Gastroesophageal sphincter (tissue), 4 donors: ENCODE data around the gene HIVEP3. TPM values are rescaled to one million over a fixed set of nuclear protein-coding genes. Genes with fewer than 3 reads are reported as not detected.

ENCODE experiments used
- ATAC-seq: fragments of 150-250 bp; one replicate; pipeline ENCODE4 v1.9.1; 2016; ENCODE audit warnings: mild to moderate bottlenecking, moderate library complexity
- H3K27ac ChIP-seq, 4 donors: fragments of 200-600 bp; sonication (generic) in 3 of 4; 1 replicate in 3 of 4; 2 replicates in 1 of 4; pipeline ENCODE4 v1.5.1; 2016 to 2019
- H3K27me3 ChIP-seq: fragments of 200-600 bp; sonication (generic); one replicate; pipeline ENCODE4 v1.5.1; 2019
- H3K36me3 ChIP-seq, 2 donors: fragments of 200-600 bp; sonication (generic); one replicate each; pipeline ENCODE4 v1.5.1; 2019; ENCODE audit warnings: control low read depth in 1 of 2
- H3K4me1 ChIP-seq, 3 donors: fragments of 200-600 bp; sonication (generic); 1 replicate in 2 of 3; 2 replicates in 1 of 3; pipeline ENCODE4 v1.5.1; 2016 to 2019; ENCODE audit warnings: control low read depth in 2 of 3
- H3K4me3 ChIP-seq, 2 donors: fragments of 200-600 bp; sonication (generic); one replicate each; pipeline ENCODE4 v1.5.1; 2019; ENCODE audit warnings: mild to moderate bottlenecking in 1 of 2, moderate library complexity in 1 of 2
- H3K9me3 ChIP-seq, 3 donors: fragments of 200-600 bp; sonication (generic); one replicate each; pipeline ENCODE4 v1.5.1; 2017 to 2019; ENCODE audit warnings: control low read depth in 2 of 3
- CTCF ChIP-seq, 4 experiments: fragments of 200-600 bp in 2 of 4; fragments of 450-650 bp in 2 of 4; sonication (generic) in 1 of 4; IDR thresholded peaks; one replicate each; pipeline ENCODE4 v1.5.1; 2017 to 2019; ENCODE audit warnings: antibody characterized with exemption in 4 of 4, mild to moderate bottlenecking in 2 of 4, moderate library complexity in 2 of 4
- EP300 ChIP-seq: sonication (generic); formaldehyde crosslinking; IDR thresholded peaks from one replicate; pipeline ENCODE4 v1.6.1; 2017; ENCODE audit warnings: antibody characterized with exemption, mild to moderate bottlenecking
- POLR2A ChIP-seq, 2 donors: fragments of 450-650 bp; IDR thresholded peaks; one replicate each; pipeline ENCODE4 v1.6.1; 2017; ENCODE audit warnings: antibody characterized with exemption in 2 of 2, mild to moderate bottlenecking in 2 of 2, moderate library complexity in 1 of 2
- POLR2AphosphoS5 ChIP-seq: sonication (generic); formaldehyde crosslinking; IDR thresholded peaks from one replicate; pipeline ENCODE4 v1.6.1; 2017; ENCODE audit warnings: antibody characterized with exemption
- WGBS, 2 donors: methylation state at CpG; one replicate each; pipeline ENCODE4 v1.1.5; 2018; ENCODE audit warnings: low coverage in 1 of 2; 5-methylcytosine and 5-hydroxymethylcytosine counted together
- total RNA-seq, 4 donors: library from RNA; depleted of rRNA; stranded (reverse); fragments of >200 nt; gene quantifications; one replicate each; pipeline ENCODE4 v1.1.0, GENCODE V29; 2016

The HIVEP3 gene
- total RNA-seq, 4 donors from 2014 or later: 1.9 to 3.8 (median 2.8) TPM

- H3K4me3 ChIP-seq: no peak overlapping the region
- ATAC-seq: no peak
- H3K36me3 ChIP-seq: no peaks in the 10 kb centered on the region
- TF ChIP-seq CTCF (IDR thresholded peaks at IDR 0.05) (no peak), EP300 (no peak), POLR2AphosphoS5 (no peak), POLR2A (IDR thresholded peaks at IDR 0.05) (no peak)
- H3K4me1 ChIP-seq: peaks cover 0 to 26% (median 6%) of the 10 kb centered on the region in 3 donors
- no peaks in the 10 kb centered on the region for H3K9me3 ChIP-seq
- WGBS, 2 donors: 56 to 57% methylated on average over 1 to 4 of the region's 10 CpGs
- H3K27me3 ChIP-seq: no peaks in the 10 kb centered on the region
- no peak overlapping the region for H3K27ac ChIP-seq
Measured at GRCh38 chr1:41626616-41627375, 291.9 kb downstream of the HIVEP3 start.

- no peak overlapping the region for H3K4me3 ChIP-seq
- no peaks in the 10 kb centered on the region for H3K36me3 ChIP-seq
- ATAC-seq: no peak
- H3K27ac ChIP-seq: no peak overlapping the region
- no peak for TF ChIP-seq CTCF (IDR thresholded peaks at IDR 0.05)
- no peak for TF ChIP-seq POLR2A (IDR thresholded peaks at IDR 0.05)
- TF ChIP-seq POLR2AphosphoS5: no peak
- no peak for TF ChIP-seq EP300
- no peaks in the 10 kb centered on the region for H3K27me3 ChIP-seq
- peaks cover 0 to 26% (median 6%) of the 10 kb centered on the region in 3 donors for H3K4me1 ChIP-seq
- no peaks in the 10 kb centered on the region for H3K9me3 ChIP-seq
- WGBS, 2 donors: 20 to 40% methylated on average over 1 of the region's 10 CpGs
Measured at GRCh38 chr1:41626146-41626545, 292.6 kb downstream of the HIVEP3 start.

GRCh38 chr1:41623736-41624135 is 295.0 kb downstream of the HIVEP3 start:
- ATAC-seq: no peak
- Histone ChIP-seq H3K4me3 (no peak overlapping the region), H3K4me1 (peaks cover 0 to 30% (median 6%) of the 10 kb centered on the region in 3 donors), H3K9me3 (no peaks in the 10 kb centered on the region), H3K36me3 (no peaks in the 10 kb centered on the region), H3K27me3 (no peaks in the 10 kb centered on the region), H3K27ac (no peak overlapping the region)
- TF ChIP-seq POLR2AphosphoS5: no peak
- TF ChIP-seq POLR2A (IDR thresholded peaks at IDR 0.05): no peak
- TF ChIP-seq CTCF (IDR thresholded peaks at IDR 0.05): no peak
- TF ChIP-seq EP300: no peak
- 84 to 86% methylated on average over 9 of the region's 10 CpGs for WGBS, 2 donors

GRCh38 chr1:41622859-41623732 is 295.6 kb downstream of the HIVEP3 start:
- no peak overlapping the region for H3K4me3 ChIP-seq
- no peaks in the 10 kb centered on the region for H3K36me3 ChIP-seq
- TF ChIP-seq POLR2A (IDR thresholded peaks at IDR 0.05) (no peak), CTCF (IDR thresholded peaks at IDR 0.05) (no peak), POLR2AphosphoS5 (no peak), EP300 (no peak)
- no peak overlapping the region for H3K27ac ChIP-seq
- WGBS, 2 donors: 80% methylated on average over 1 of the region's 8 CpGs; no CpG with 5 or more reads in 1 of the 2 donors
- no peak for ATAC-seq
- H3K4me1 ChIP-seq: peaks cover 0 to 36% (median 10%) of the 10 kb centered on the region in 3 donors
- H3K27me3 ChIP-seq: no peaks in the 10 kb centered on the region
- no peaks in the 10 kb centered on the region for H3K9me3 ChIP-seq
